HG02938 (cell line): ENCODE data around the gene TWSG1.
"Not testable (repeated sequence)": the region's sequence is repeated elsewhere in the genome, so short reads cannot be mapped to it uniquely, and the experiment has no call there.

Experiments
- ATAC-seq: cut with Tn5 transposase; IDR thresholded peaks from one replicate; pipeline ENCODE4 v1.9.1; 2021; ENCODE audit warnings: mild to moderate bottlenecking, moderate library complexity; ENCODE audit not compliant: unreplicated experiment

TWSG1 gene

GRCh38 chr18:9386879-9387278 is 52.3 kb downstream of the TWSG1 start:
- no peak for ATAC-seq

DNA sequence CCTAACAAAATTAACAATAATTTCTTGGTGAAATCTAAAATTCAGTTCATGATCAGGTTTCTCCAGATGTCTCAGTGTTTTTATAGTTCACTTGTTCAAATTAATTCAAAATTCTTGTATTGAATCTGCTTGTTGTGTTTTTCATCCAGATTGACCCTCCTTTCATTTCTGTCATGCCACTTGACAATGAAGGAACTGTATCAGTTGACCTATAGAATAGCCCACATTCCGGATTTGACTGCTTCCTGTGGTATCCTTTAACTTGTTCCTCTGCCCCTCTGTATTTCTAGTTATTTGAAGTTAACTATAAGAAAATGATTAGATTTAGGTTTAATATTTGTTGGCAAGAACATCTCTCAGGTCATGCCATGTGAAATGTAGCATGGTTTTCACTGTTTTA is 53.3 kb downstream of the TWSG1 start:
- ATAC-seq, result no peak

DNA sequence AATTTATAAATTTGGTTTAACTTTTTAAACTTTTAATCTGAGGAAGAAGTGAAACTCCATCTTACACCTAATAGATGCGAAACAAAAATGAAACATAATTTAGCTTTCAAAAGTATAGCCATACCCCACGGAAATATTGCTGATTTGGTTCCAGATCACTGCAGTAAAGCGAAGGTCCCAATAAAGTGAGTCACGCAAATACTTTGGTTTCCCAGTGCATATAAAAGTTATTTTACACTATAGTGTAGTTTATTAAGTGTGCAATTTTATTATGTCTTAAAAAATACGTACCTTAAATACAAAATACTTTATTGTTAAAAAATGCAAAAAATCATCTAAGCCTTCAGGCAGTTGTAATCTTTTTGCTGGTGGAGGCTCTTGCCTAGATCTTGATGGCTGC is 55.1 kb downstream of the TWSG1 start:
- ATAC-seq, result no peak

DNA sequence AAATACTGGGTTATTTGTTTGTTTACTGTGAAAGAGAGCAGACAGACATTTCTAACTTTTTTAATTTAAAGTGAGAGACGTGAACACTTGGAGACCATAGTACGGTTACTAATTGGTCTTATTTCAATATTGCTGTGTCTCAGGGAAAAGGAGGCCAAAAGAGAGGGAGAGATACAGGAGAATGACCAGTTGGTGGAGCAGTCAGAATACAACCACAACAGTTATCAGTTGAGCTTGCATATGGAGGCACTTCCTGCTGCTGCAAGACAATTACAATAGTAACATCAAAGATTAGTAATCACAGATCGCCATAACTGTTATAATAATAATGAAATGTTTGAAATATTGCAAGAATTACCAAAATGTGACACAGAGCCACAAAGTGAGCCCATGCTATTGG is 58.2 kb downstream of the TWSG1 start:
- no peak for ATAC-seq

GRCh38 chr18:9394046-9394445 is 59.5 kb downstream of the TWSG1 start:
- no peak for ATAC-seq

- no peak for ATAC-seq
These were observed 65.6 kb downstream of the TWSG1 start for GRCh38 chr18:9400197-9400596.

- ATAC-seq, result no peak
These were observed 66.6 kb downstream of the TWSG1 start for GRCh38 chr18:9401176-9401575.

DNA sequence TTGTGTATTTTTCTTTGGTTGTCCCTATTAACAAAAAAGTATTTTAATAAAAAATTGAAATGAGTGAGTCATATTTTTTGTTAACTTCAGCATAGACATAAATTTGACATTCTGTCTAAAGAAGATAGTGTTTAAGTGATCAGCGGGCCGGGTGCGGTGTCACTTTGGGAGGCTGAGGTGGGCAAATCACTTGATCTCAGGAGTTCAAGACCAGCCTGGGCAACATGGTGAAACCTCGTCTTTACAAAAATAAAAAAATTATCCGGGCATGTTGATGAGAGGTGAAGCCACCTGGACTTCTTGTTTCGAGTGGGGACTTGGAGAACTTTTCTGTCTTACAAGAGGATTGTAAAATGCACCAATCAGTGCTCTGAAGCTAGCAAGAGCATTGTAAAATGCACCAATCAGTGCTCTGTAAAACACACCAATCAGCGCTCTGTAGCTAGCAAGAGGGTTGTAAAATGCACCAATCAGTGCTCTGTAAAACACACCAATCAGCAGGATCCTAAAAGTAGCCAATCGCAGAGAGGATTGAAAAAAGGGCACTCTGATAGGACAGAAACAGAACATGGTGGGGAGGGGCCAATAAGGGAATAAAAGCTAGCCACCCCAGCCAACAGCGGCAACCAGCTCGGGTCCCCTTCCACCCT is 67.9 kb downstream of the TWSG1 start:
- not testable (repeated sequence) for ATAC-seq

GRCh38 chr18:9403795-9404564 is 69.4 kb downstream of the TWSG1 start:
- ATAC-seq, result no peak

DNA sequence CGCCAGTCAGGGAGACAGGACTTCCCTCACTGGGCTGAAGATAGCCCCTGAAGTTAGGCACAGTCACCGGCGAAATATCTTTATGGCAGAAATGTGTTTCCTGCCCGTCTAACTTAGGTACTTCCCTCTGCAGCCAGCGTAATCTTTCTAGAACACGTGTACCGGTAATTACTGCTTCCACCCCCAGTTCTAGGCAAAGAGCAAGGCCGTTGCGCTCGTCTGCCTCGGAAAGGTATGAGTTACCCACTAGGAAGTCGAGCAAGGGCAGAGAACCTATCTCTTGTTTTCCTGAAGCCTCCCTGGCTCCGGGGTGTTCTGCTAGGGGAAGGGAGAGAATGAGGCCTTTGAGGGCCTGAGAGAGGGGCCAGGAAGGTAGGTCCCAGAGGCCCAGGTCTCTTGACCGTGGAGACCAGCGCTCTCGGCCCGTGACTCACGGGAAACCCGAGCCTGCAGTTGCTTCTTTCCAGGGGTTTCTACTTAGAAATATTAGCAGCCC is 70.0 kb downstream of the TWSG1 start:
- peak; percentile 68 for ATAC-seq

DNA sequence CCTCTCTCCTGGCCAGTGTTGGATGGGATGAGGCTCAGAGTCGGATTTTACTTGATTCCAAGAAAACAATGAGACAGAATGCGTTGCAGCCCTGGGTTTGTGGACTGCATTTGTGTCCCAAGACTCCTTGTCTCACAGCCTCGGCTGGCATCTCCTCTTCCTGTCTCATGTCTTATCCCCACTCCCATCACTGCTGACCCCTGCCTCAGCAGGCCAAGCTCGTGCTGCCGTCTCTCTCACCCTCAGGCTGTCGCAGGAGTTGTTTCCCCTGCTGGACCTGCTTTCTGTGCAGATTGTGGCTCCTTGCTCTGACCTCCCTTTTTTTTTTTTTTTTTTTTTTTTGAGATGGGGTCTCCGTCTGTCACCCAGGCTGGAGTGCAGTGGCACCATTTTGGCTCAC is 70.6 kb downstream of the TWSG1 start:
- ATAC-seq, result no peak

- ATAC-seq, result no peak
These were observed 71.4 kb downstream of the TWSG1 start for GRCh38 chr18:9405977-9406376.

GRCh38 chr18:9410515-9410914 is 75.9 kb downstream of the TWSG1 start:
- no peak for ATAC-seq

DNA sequence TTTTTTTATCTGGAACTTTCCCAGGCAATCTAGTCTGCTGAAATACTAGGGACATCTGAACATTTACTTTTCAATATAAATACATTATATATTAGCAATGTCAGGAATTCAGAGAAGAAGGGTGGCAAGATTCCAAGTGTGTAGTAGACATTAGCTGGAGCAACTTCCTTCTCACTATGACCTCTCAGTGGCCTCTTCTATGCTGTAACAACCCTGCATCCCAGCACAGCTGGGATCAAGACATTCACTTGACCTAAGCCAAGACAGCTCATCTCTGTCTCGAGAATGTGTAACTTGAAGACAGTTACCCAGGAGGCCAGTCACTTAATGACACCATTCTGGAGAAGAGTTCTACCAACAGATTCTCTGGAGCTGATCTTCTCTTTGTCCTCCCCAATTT is 79.0 kb downstream of the TWSG1 start:
- ATAC-seq, result no peak

- ATAC-seq, result no peak
These were observed 82.0 kb downstream of the TWSG1 start for GRCh38 chr18:9416563-9417072.

- no peak for ATAC-seq
These were observed 82.7 kb downstream of the TWSG1 start for GRCh38 chr18:9417073-9417851.

GRCh38 chr18:9418047-9418690 is 83.6 kb downstream of the TWSG1 start:
- ATAC-seq, result no peak

DNA sequence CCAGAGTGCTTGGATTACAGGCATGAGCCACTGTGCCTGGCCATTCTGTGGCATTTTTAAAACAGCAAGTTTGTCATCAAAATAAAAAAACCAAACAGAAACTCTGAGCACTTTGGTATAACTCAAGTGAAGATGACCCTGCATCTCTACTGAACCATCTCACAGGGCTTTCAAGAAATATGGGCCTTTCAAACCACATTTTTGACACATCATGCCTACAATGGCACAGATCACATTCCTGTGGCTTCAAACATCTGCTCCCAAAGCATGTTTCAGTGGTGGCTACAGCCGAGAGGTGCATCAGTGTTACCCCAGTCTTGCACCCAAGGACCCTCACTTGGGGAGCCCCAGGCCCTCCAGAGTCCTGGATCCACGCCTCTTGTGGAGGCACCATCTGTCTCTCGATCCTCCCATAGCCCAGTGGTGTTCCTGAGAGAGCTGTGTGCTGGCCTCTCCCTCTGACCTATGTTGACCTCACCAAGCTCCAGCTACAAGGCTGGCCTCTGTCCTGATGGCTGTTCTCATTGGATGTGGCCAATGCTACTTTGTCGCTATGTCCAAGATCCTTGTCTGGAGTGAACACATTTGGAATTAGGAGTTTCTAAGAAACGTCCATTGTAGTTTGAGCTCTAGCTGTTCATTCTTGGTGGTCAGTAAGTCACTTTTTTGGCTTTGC is 85.5 kb downstream of the TWSG1 start:
- no peak for ATAC-seq

- ATAC-seq, result no peak
These were observed 86.7 kb downstream of the TWSG1 start for GRCh38 chr18:9421096-9421900.

DNA sequence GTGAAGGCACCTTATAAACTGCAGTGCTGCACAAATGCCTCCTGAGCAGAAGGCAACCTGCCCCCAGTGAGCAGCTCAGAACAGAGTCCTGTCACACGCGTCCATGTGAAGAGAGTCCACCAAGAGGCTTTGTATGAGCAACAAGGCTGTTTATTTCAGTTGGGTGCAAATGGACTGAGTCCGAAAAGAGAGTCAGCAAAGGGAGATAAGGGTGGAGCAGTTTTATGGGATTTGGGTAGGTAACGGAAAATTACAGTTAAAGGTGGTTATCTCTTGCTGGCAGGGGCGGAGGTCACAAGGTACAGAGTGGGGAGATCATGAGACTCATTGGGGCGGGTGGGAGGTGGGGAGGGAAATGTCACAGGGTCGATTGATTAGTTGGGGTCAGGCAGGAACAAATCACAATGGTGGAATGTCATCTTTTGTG is 87.3 kb downstream of the TWSG1 start:
- no peak for ATAC-seq
